Measurements from ENCODE around the gene NT5C3B. TPM values are rescaled to one million over a fixed set of nuclear protein-coding genes. Genes with fewer than 3 reads are reported as not detected.
A peak's percentile ranks its signal among the peaks of the same experiment; 100 is the strongest.

Gene NT5C3B
- total RNA-seq, 1 experiment from 2014 or later: 48.8 TPM

- Histone ChIP-seq H3K9me2 (ENCODE audit: insufficient read depth) (no peaks in the 10 kb centered on the region), H3K4me1 (replicated peaks; ENCODE audit: insufficient read depth) (peaks cover 10% of the 10 kb centered on the region), H3K4me3 (no peak overlapping the region), H3K9me3 (ENCODE audit: insufficient read depth, low read depth) (no peaks in the 10 kb centered on the region), H3K36me3 (ENCODE audit: low read depth) (no peaks in the 10 kb centered on the region), H3K4me2 (no peak overlapping the region), H4K20me1 (ENCODE audit: insufficient read depth) (no peaks in the 10 kb centered on the region), H3K27me3 (ENCODE audit: insufficient read depth, low read depth) (no peaks in the 10 kb centered on the region), H2AFZ (no peak overlapping the region), H3K79me2 (ENCODE audit: low read depth) (peaks cover 20% of the 10 kb centered on the region), H3K27ac (no peak overlapping the region), H3F3A (ENCODE audit: insufficient read depth, low read depth) (no peaks in the 10 kb centered on the region; the same call in 1 of the 2 replicates)
- ChIA-PET POLR2A (ENCODE audit: unreplicated experiment) (no interaction called here), CTCF (no interaction called here)
- intact Hi-C loops (cut with micrococcal nuclease; ENCODE audit: unreplicated experiment): no loop called here
- TF ChIP-seq EZH2 (IDR thresholded peaks at IDR 0.05; ENCODE audit: low read depth): no peak
- TF ChIP-seq, protein P1, sequence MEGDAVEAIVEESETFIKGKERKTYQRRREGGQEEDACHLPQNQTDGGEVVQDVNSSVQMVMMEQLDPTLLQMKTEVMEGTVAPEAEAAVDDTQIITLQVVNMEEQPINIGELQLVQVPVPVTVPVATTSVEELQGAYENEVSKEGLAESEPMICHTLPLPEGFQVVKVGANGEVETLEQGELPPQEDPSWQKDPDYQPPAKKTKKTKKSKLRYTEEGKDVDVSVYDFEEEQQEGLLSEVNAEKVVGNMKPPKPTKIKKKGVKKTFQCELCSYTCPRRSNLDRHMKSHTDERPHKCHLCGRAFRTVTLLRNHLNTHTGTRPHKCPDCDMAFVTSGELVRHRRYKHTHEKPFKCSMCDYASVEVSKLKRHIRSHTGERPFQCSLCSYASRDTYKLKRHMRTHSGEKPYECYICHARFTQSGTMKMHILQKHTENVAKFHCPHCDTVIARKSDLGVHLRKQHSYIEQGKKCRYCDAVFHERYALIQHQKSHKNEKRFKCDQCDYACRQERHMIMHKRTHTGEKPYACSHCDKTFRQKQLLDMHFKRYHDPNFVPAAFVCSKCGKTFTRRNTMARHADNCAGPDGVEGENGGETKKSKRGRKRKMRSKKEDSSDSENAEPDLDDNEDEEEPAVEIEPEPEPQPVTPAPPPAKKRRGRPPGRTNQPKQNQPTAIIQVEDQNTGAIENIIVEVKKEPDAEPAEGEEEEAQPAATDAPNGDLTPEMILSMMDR (conservative IDR thresholded peaks at IDR 0.05): no peak
- no peak for DNase-seq
- no TSS peak for BruUV-seq (replicated peaks)
Measured at GRCh38 chr17:41818024-41818423, 18.0 kb downstream of the NT5C3B start.

- TF ChIP-seq EZH2 (IDR thresholded peaks at IDR 0.05; ENCODE audit: low read depth): no peak
- TF ChIP-seq, protein P1 (conservative IDR thresholded peaks at IDR 0.05): no peak
- BruUV-seq (replicated peaks): no TSS peak
- CTCF ChIA-PET: no interaction called here
Measured at GRCh38 chr17:41816637-41817320, 19.3 kb downstream of the NT5C3B start.

GRCh38 chr17:41814195-41814594 lies 21.8 kb downstream of the NT5C3B start:
- Histone ChIP-seq H3K36me3 (ENCODE audit: low read depth) (no peaks in the 10 kb centered on the region), H3F3A (ENCODE audit: insufficient read depth, low read depth) (peaks cover 10% of the 10 kb centered on the region), H2AFZ (no peak overlapping the region), H3K4me3 (peak overlapping the region; percentile 94; the same call in 1 of the 2 replicates), H4K20me1 (ENCODE audit: insufficient read depth) (no peaks in the 10 kb centered on the region), H3K27me3 (ENCODE audit: insufficient read depth, low read depth) (no peaks in the 10 kb centered on the region), H3K27ac (no peak overlapping the region), H3K4me2 (peak overlapping the region; percentile 80), H3K79me2 (ENCODE audit: low read depth) (peaks cover 43% of the 10 kb centered on the region), H3K9me2 (ENCODE audit: insufficient read depth) (no peaks in the 10 kb centered on the region), H3K9me3 (ENCODE audit: insufficient read depth, low read depth) (no peaks in the 10 kb centered on the region), H3K4me1 (replicated peaks; ENCODE audit: insufficient read depth) (peaks cover 26% of the 10 kb centered on the region)
- no peak for DNase-seq
- ChIA-PET CTCF (no interaction called here), POLR2A (ENCODE audit: unreplicated experiment) (no interaction called here)
- intact Hi-C loops (cut with micrococcal nuclease; ENCODE audit: unreplicated experiment): no loop called here
- BruUV-seq (replicated peaks): no TSS peak
- TF ChIP-seq, protein P1 (conservative IDR thresholded peaks at IDR 0.05): no peak
- no peak for TF ChIP-seq EZH2 (IDR thresholded peaks at IDR 0.05; ENCODE audit: low read depth)

More at GRCh38 chr17:41816637-41817320, 19.3 kb downstream of the NT5C3B start:
- Histone ChIP-seq H3K79me2 (ENCODE audit: low read depth) (peaks cover 22% of the 10 kb centered on the region), H2AFZ (no peak overlapping the region), H3K4me3 (no peak overlapping the region), H3K36me3 (ENCODE audit: low read depth) (no peaks in the 10 kb centered on the region), H3F3A (ENCODE audit: insufficient read depth, low read depth) (peaks cover 5% of the 10 kb centered on the region; the same call in 1 of the 2 replicates), H3K27ac (no peak overlapping the region), H3K4me2 (no peak overlapping the region), H3K9me2 (ENCODE audit: insufficient read depth) (no peaks in the 10 kb centered on the region), H3K27me3 (ENCODE audit: insufficient read depth, low read depth) (no peaks in the 10 kb centered on the region), H3K9me3 (ENCODE audit: insufficient read depth, low read depth) (no peaks in the 10 kb centered on the region), H3K4me1 (replicated peaks; ENCODE audit: insufficient read depth) (peaks cover 10% of the 10 kb centered on the region), H4K20me1 (ENCODE audit: insufficient read depth) (no peaks in the 10 kb centered on the region)
- DNase-seq: no peak
- POLR2A ChIA-PET (ENCODE audit: unreplicated experiment): no interaction called here
- intact Hi-C loops (cut with micrococcal nuclease; ENCODE audit: unreplicated experiment): no loop called here
